Trophoblast cell (in vitro differentiated cells and primary cell): ENCODE data around the gene MLLT10.

ENCODE experiments used
- DNase-seq, 2 donors: peaks; one replicate each; pipeline ENCODE4 v3.0.0-alpha.2; 2016
- H2AFZ ChIP-seq: 2 replicates; pipeline ENCODE4 v1.6.1; 2013; ENCODE audit warnings: low read length, moderate library complexity, mild to moderate bottlenecking; ENCODE audit not compliant: insufficient read depth, poor library complexity
- H2AK5ac ChIP-seq: 2 replicates; pipeline ENCODE4 v1.6.1; 2013; ENCODE audit warnings: mild to moderate bottlenecking, low read length
- H2BK120ac ChIP-seq: 2 replicates; pipeline ENCODE4 v1.6.1; 2013; ENCODE audit warnings: low read length, mild to moderate bottlenecking, moderate library complexity; ENCODE audit not compliant: insufficient read depth, poor library complexity
- H2BK12ac ChIP-seq: 2 replicates; pipeline ENCODE4 v1.6.1; 2013; ENCODE audit warnings: mild to moderate bottlenecking, low read length, moderate library complexity
- H2BK5ac ChIP-seq: 2 replicates; pipeline ENCODE4 v1.6.1; 2013; ENCODE audit warnings: low read length, low read depth, moderate library complexity, mild to moderate bottlenecking; ENCODE audit not compliant: poor library complexity
- H3K14ac ChIP-seq: 2 replicates; pipeline ENCODE4 v1.6.1; 2013; ENCODE audit warnings: mild to moderate bottlenecking, low read length
- H3K18ac ChIP-seq: 2 replicates; pipeline ENCODE4 v1.6.1; 2013; ENCODE audit warnings: mild to moderate bottlenecking, low read length
- H3K23ac ChIP-seq: 2 replicates; pipeline ENCODE4 v1.6.1; 2013; ENCODE audit warnings: low read length
- H3K27ac ChIP-seq: 2 replicates; pipeline ENCODE4 v1.5.1; 2013; ENCODE audit warnings: low read depth, mild to moderate bottlenecking, inconsistent platforms, low read length, moderate library complexity
- H3K27me3 ChIP-seq: 2 replicates; pipeline ENCODE4 v1.6.1; 2013; ENCODE audit warnings: inconsistent platforms, mild to moderate bottlenecking, low read length, moderate library complexity; ENCODE audit not compliant: insufficient read depth
- H3K36me3 ChIP-seq, 2 experiments: 1 replicate in 1 of 2; 2 replicates in 1 of 2; pipeline ENCODE4 v1.6.1; 2013; ENCODE audit warnings: low read length in 2 of 2, mild to moderate bottlenecking in 2 of 2, moderate library complexity in 1 of 2; ENCODE audit not compliant: insufficient read depth in 2 of 2, control insufficient read depth in 1 of 2
- H3K4ac ChIP-seq: 2 replicates; pipeline ENCODE4 v1.6.1; 2013; ENCODE audit warnings: low read depth, mild to moderate bottlenecking, low read length, moderate library complexity
- H3K4me1 ChIP-seq, 2 experiments: 1 replicate in 1 of 2; 2 replicates in 1 of 2; pipeline ENCODE4 v1.6.1; 2013; ENCODE audit warnings: low read length in 2 of 2, mild to moderate bottlenecking in 2 of 2, moderate library complexity in 1 of 2; ENCODE audit not compliant: insufficient read depth in 2 of 2, control insufficient read depth in 1 of 2
- H3K4me2 ChIP-seq: 2 replicates; pipeline ENCODE4 v1.6.1; 2013; ENCODE audit warnings: inconsistent platforms, mild to moderate bottlenecking, low read length, moderate library complexity
- H3K4me3 ChIP-seq: 2 replicates; pipeline ENCODE4 v1.5.1; 2013; ENCODE audit warnings: mild to moderate bottlenecking, low read depth, low read length, inconsistent platforms
- H3K79me1 ChIP-seq: one replicate; pipeline ENCODE4 v1.6.1; 2013; ENCODE audit warnings: low read length
- H3K79me2 ChIP-seq: 2 replicates; pipeline ENCODE4 v1.6.1; 2013; ENCODE audit warnings: low read length, mild to moderate bottlenecking; ENCODE audit not compliant: control insufficient read depth, insufficient read depth, poor library complexity
- H3K9ac ChIP-seq: 2 replicates; pipeline ENCODE4 v1.6.1; 2013; ENCODE audit warnings: mild to moderate bottlenecking, low read length
- H3K9me3 ChIP-seq: 2 replicates; pipeline ENCODE4 v1.6.1; 2013; ENCODE audit warnings: low read depth, mild to moderate bottlenecking, control low read depth, inconsistent platforms, low read length; ENCODE audit not compliant: insufficient read depth
- H4K12ac ChIP-seq: 2 replicates; pipeline ENCODE4 v1.6.1; 2013; ENCODE audit warnings: low read depth, mild to moderate bottlenecking, low read length, moderate library complexity
- H4K8ac ChIP-seq: 2 replicates; pipeline ENCODE4 v1.6.1; 2013; ENCODE audit warnings: low read depth, mild to moderate bottlenecking, low read length, moderate library complexity
- H4K91ac ChIP-seq: one replicate; pipeline ENCODE4 v1.6.1; 2013; ENCODE audit warnings: low read depth, mild to moderate bottlenecking, low read length, moderate library complexity
- WGBS: extraction: QIAGEN DNeasy Blood & Tissue Kit; methylation state at CpG from one replicate; pipeline ENCODE4 v1.1.7; 2013; ENCODE audit warnings: missing lambda C conversion rate; ENCODE audit not compliant: insufficient read length, insufficient coverage; ENCODE audit errors: extremely low coverage; 5-methylcytosine and 5-hydroxymethylcytosine counted together

The MLLT10 gene

GRCh38 chr10:21499701-21500577, 34.1 kb upstream of the MLLT10 start:
- no CpG with 5 or more reads among the region's 72 CpGs for WGBS

DNA sequence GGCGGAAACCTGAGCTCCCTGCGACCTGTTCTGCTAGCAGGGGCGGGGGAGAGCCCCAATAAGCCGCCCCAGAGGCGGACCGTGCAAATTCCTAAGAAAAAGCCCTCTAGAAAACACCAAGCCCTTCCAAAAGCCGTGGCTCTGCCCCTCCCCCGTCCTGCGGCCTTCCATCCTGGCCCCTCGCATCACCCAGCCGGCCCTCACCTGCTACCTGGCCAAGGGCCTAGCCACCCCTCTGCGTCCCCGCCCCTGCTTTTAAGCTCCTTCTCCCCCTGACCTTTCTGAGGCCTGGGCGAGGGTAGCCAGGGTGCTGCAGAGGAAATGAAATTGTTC, 33.5 kb upstream of the MLLT10 start:
- H3K18ac ChIP-seq = peak overlapping the region; percentile 98
- peaks cover 29% of the 10 kb centered on the region for H3K79me1 ChIP-seq
- peaks cover 12 to 14% of the 10 kb centered on the region in 2 experiments for H3K4me1 ChIP-seq
- no peak overlapping the region for H2AK5ac ChIP-seq
- H3K27me3 ChIP-seq = no peaks in the 10 kb centered on the region
- peak overlapping the region; percentile 96 for H2AFZ ChIP-seq
- peak overlapping the region; percentile 88 for H2BK12ac ChIP-seq
- H3K27ac ChIP-seq = peak overlapping the region; percentile 6
- H4K8ac ChIP-seq = peak overlapping the region; percentile 96
- peak overlapping the region; percentile 70 for H4K12ac ChIP-seq
- no peak overlapping the region for H3K23ac ChIP-seq
- no peak overlapping the region for H3K9ac ChIP-seq
- H3K14ac ChIP-seq = peak overlapping the region; percentile 94
- H3K36me3 ChIP-seq = no peaks in the 10 kb centered on the region
- peak overlapping the region; percentile 60 for H2BK5ac ChIP-seq
- H3K4me2 ChIP-seq = peak overlapping the region; percentile 87
- H3K79me2 ChIP-seq = peaks cover 17% of the 10 kb centered on the region
- H3K4ac ChIP-seq = peak overlapping the region; percentile 24
- no peak overlapping the region for H3K4me3 ChIP-seq
- DNase-seq = no peak
- H2BK120ac ChIP-seq = peak overlapping the region; percentile 92
- no CpG with 5 or more reads among the region's 14 CpGs for WGBS
- H4K91ac ChIP-seq = peak overlapping the region; percentile 85
- no peaks in the 10 kb centered on the region for H3K9me3 ChIP-seq

More at GRCh38 chr10:21499701-21500577, 34.1 kb upstream of the MLLT10 start:
- DNase-seq = no peak
- Histone ChIP-seq H3K27ac (peak overlapping the region; percentile 6), H3K79me1 (peaks cover 34% of the 10 kb centered on the region), H3K23ac (no peak overlapping the region), H2BK12ac (peak overlapping the region; percentile 88), H2BK120ac (peak overlapping the region; percentile 92), H2AK5ac (peak overlapping the region; percentile 29), H3K4ac (peak overlapping the region; percentile 80), H3K79me2 (peaks cover 21% of the 10 kb centered on the region), H3K4me1 (peaks cover 12 to 14% of the 10 kb centered on the region in 2 experiments), H4K91ac (peak overlapping the region; percentile 85), H2AFZ (peak overlapping the region; percentile 96), H3K4me2 (peak overlapping the region; percentile 87), H3K27me3 (no peaks in the 10 kb centered on the region), H3K18ac (peak overlapping the region; percentile 98), H3K14ac (peak overlapping the region; percentile 94), H4K12ac (peak overlapping the region; percentile 70), H3K9me3 (no peaks in the 10 kb centered on the region), H3K4me3 (peak overlapping the region; percentile 61), H3K36me3 (no peaks in the 10 kb centered on the region), H3K9ac (peak overlapping the region; percentile 14), H2BK5ac (peak overlapping the region; percentile 71), H4K8ac (peak overlapping the region; percentile 96)

- DNase-seq = no peak
- Histone ChIP-seq H3K23ac (no peak overlapping the region), H3K4me1 (peaks cover 12 to 14% of the 10 kb centered on the region in 2 experiments), H4K12ac (no peak overlapping the region), H2AFZ (no peak overlapping the region), H3K4ac (no peak overlapping the region), H3K4me2 (peak overlapping the region; percentile 87), H2AK5ac (peak overlapping the region; percentile 24), H2BK12ac (peak overlapping the region; percentile 38), H3K79me2 (peaks cover 16% of the 10 kb centered on the region), H4K91ac (no peak overlapping the region), H3K18ac (no peak overlapping the region), H3K9me3 (no peaks in the 10 kb centered on the region), H3K36me3 (no peaks in the 10 kb centered on the region), H3K4me3 (no peak overlapping the region), H3K79me1 (peaks cover 25% of the 10 kb centered on the region), H3K14ac (no peak overlapping the region), H4K8ac (no peak overlapping the region), H3K27me3 (no peaks in the 10 kb centered on the region), H3K27ac (no peak overlapping the region), H3K9ac (no peak overlapping the region), H2BK120ac (no peak overlapping the region), H2BK5ac (no peak overlapping the region)
- no CpG with 5 or more reads among the region's 5 CpGs for WGBS
Observed at GRCh38 chr10:21501091-21501490, 32.9 kb upstream of the MLLT10 start.

- Histone ChIP-seq H3K4ac (no peak overlapping the region), H2BK12ac (no peak overlapping the region), H3K4me1 (peaks cover 12 to 14% of the 10 kb centered on the region in 2 experiments), H3K14ac (no peak overlapping the region), H3K79me1 (peaks cover 17% of the 10 kb centered on the region), H3K9ac (no peak overlapping the region), H4K8ac (no peak overlapping the region), H3K4me2 (no peak overlapping the region), H3K9me3 (no peaks in the 10 kb centered on the region), H3K23ac (peak overlapping the region; percentile 37), H4K12ac (no peak overlapping the region), H2BK5ac (no peak overlapping the region), H2BK120ac (no peak overlapping the region), H3K18ac (no peak overlapping the region), H3K79me2 (peaks cover 9% of the 10 kb centered on the region), H2AFZ (no peak overlapping the region), H3K36me3 (no peaks in the 10 kb centered on the region), H3K4me3 (no peak overlapping the region), H3K27ac (no peak overlapping the region), H3K27me3 (no peaks in the 10 kb centered on the region), H4K91ac (no peak overlapping the region), H2AK5ac (no peak overlapping the region)
- no peak for DNase-seq
- WGBS = no CpG with 5 or more reads among the region's 2 CpGs
Observed at GRCh38 chr10:21501731-21502347, 32.2 kb upstream of the MLLT10 start.
